Right atrium auricular region (tissue), 2 donors: ENCODE measurements around the gene ACBD7. TPM values are rescaled to one million over a fixed set of nuclear protein-coding genes. Genes with fewer than 3 reads are reported as not detected.

ENCODE experiments used
- DNase-seq: peaks from one replicate; pipeline ENCODE4 v3.0.0-alpha.2; 2019; ENCODE audit warnings: low spot score
- H3K27ac ChIP-seq, 2 donors: fragments of 200-600 bp; sonication (generic); 1 replicate in 1 of 2; 2 replicates in 1 of 2; pipeline ENCODE4 v1.5.1; 2016 to 2019
- H3K27me3 ChIP-seq, 2 donors: fragments of 200-600 bp; sonication (generic); one replicate each; pipeline versions ENCODE4 v1.5.1 to v1.6.0; 2017 to 2019
- H3K36me3 ChIP-seq: fragments of 200-600 bp; sonication (generic); one replicate; pipeline ENCODE4 v1.5.1; 2016
- H3K4me1 ChIP-seq, 2 donors: fragments of 200-600 bp; sonication (generic); one replicate each; pipeline versions ENCODE4 v1.5.1 to v1.6.0; 2017 to 2019
- H3K4me3 ChIP-seq, 2 donors: fragments of 200-600 bp; sonication (generic); 1 replicate in 1 of 2; 2 replicates in 1 of 2; pipeline ENCODE4 v1.5.1; 2017 to 2019; ENCODE audit warnings: mild to moderate bottlenecking in 1 of 2, moderate library complexity in 1 of 2
- H3K9me3 ChIP-seq, 2 donors: fragments of 200-600 bp; sonication (generic); one replicate each; pipeline ENCODE4 v1.5.1; 2019
- total RNA-seq, 2 donors: library from RNA; depleted of rRNA; stranded (reverse); fragments of >200 nt; gene quantifications; one replicate each; pipeline ENCODE4 v1.1.0, GENCODE V29; 2016
- TF ChIP-seq, protein P1 (sequence below), 2 donors: fragments of 200-600 bp; sonication (generic); IDR thresholded peaks; one replicate each; pipeline ENCODE4 v1.5.1; 2019; ENCODE audit warnings: antibody characterized with exemption in 2 of 2

Gene ACBD7
- total RNA-seq, 2 donors from 2014 or later = not detected

- DNase-seq = no peak
- TF ChIP-seq, protein P1, sequence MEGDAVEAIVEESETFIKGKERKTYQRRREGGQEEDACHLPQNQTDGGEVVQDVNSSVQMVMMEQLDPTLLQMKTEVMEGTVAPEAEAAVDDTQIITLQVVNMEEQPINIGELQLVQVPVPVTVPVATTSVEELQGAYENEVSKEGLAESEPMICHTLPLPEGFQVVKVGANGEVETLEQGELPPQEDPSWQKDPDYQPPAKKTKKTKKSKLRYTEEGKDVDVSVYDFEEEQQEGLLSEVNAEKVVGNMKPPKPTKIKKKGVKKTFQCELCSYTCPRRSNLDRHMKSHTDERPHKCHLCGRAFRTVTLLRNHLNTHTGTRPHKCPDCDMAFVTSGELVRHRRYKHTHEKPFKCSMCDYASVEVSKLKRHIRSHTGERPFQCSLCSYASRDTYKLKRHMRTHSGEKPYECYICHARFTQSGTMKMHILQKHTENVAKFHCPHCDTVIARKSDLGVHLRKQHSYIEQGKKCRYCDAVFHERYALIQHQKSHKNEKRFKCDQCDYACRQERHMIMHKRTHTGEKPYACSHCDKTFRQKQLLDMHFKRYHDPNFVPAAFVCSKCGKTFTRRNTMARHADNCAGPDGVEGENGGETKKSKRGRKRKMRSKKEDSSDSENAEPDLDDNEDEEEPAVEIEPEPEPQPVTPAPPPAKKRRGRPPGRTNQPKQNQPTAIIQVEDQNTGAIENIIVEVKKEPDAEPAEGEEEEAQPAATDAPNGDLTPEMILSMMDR (IDR thresholded peaks at IDR 0.05) = no peak
- Histone ChIP-seq H3K27ac (no peak overlapping the region), H3K27me3 (no peaks in the 10 kb centered on the region), H3K9me3 (no peaks in the 10 kb centered on the region), H3K4me1 (no peaks in the 10 kb centered on the region), H3K4me3 (no peak overlapping the region), H3K36me3 (peaks cover 44% of the 10 kb centered on the region)
Observed at GRCh38 chr10:15124908-15125307, 36.3 kb upstream of the ACBD7 start.

DNA sequence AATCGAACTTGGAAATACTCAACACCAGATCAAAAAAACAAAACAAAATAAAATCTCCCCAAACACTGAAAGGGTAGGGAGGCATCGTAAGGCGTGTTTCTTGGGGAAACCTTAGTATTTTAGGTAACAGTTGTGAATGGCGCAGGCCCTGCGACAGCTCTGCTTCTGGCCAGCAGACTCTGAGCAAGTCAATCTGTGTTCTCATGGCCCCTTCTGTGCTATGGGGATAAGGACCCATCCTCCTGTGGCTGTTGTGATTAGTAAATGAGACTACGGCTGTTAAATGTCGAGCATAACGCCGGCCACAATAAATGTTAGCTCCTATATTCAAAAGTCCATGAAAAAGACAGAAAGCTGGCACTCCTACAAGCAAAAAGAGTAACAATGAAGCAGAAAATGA is 35.6 kb upstream of the ACBD7 start:
- Histone ChIP-seq H3K4me3 (no peak overlapping the region), H3K9me3 (no peaks in the 10 kb centered on the region), H3K27ac (no peak overlapping the region), H3K27me3 (no peaks in the 10 kb centered on the region), H3K4me1 (no peaks in the 10 kb centered on the region), H3K36me3 (peaks cover 46% of the 10 kb centered on the region)
- TF ChIP-seq, protein P1 (IDR thresholded peaks at IDR 0.05) = no peak
- DNase-seq = no peak

DNA sequence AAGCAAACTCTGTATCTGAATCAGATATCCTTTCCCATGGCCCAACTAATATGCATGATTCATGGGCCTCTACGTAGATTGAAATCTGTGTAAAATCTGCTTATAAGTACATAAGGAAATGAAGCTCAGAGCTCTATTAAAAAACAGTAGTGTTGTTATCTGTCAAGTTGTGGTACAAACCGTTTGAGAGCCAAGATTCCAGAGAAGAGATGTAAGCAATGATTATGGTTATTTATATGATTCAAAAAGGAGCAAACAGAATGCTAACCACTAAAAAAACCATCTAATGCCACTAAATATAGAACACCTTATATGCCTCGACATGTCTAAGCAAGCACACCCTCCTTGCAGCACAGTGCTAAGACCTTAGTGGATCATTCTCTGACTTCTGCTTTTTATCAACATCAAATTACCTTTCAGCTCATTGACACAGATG is 35.2 kb upstream of the ACBD7 start:
- H3K4me3 ChIP-seq = no peak overlapping the region
- TF ChIP-seq, protein P1 (IDR thresholded peaks at IDR 0.05) = no peak
- no peaks in the 10 kb centered on the region for H3K4me1 ChIP-seq
- no peaks in the 10 kb centered on the region for H3K27me3 ChIP-seq
- no peaks in the 10 kb centered on the region for H3K9me3 ChIP-seq
- DNase-seq = no peak
- H3K27ac ChIP-seq = no peak overlapping the region
- H3K36me3 ChIP-seq = peaks cover 46% of the 10 kb centered on the region

- Histone ChIP-seq H3K4me1 (no peaks in the 10 kb centered on the region), H3K9me3 (no peaks in the 10 kb centered on the region), H3K4me3 (no peak overlapping the region), H3K36me3 (peaks cover 41% of the 10 kb centered on the region), H3K27ac (no peak overlapping the region), H3K27me3 (no peaks in the 10 kb centered on the region)
- DNase-seq = no peak
- TF ChIP-seq, protein P1 (IDR thresholded peaks at IDR 0.05) = no peak
Observed at GRCh38 chr10:15122477-15123030, 34.0 kb upstream of the ACBD7 start.

DNA sequence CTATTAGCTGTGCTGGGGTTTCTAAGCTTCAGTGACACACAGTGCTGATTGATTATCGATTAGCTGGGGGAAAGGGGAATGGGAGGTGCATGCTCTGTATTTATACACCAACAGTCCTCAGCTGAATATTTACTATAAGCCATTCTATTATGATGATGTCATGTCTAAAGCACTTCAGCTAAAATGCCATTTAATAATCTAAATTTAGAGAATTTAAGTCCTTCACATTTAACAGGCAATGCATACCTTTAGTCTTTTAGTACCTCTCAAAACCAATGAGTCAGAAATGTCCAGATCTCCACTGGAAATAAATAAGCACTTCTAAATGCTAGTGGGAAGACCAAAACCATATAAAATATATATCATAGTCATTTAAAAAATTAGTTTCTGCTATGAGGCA is 33.1 kb upstream of the ACBD7 start:
- Histone ChIP-seq H3K4me1 (no peaks in the 10 kb centered on the region), H3K9me3 (peaks cover 0 to 2% of the 10 kb centered on the region in 2 donors), H3K27me3 (no peaks in the 10 kb centered on the region), H3K27ac (no peak overlapping the region), H3K36me3 (peaks cover 48% of the 10 kb centered on the region), H3K4me3 (no peak overlapping the region)
- DNase-seq = no peak
- TF ChIP-seq, protein P1 (IDR thresholded peaks at IDR 0.05) = no peak

- H3K27me3 ChIP-seq = no peaks in the 10 kb centered on the region
- H3K27ac ChIP-seq = no peak overlapping the region
- DNase-seq = no peak
- TF ChIP-seq, protein P1 (IDR thresholded peaks at IDR 0.05) = no peak
- no peak overlapping the region for H3K4me3 ChIP-seq
- H3K9me3 ChIP-seq = peaks cover 0 to 10% of the 10 kb centered on the region in 2 donors
- peaks cover 46% of the 10 kb centered on the region for H3K36me3 ChIP-seq
- no peaks in the 10 kb centered on the region for H3K4me1 ChIP-seq
Observed at GRCh38 chr10:15120523-15120922, 31.9 kb upstream of the ACBD7 start.
